ENCODE measurements around the gene ZNF280C.

DNA sequence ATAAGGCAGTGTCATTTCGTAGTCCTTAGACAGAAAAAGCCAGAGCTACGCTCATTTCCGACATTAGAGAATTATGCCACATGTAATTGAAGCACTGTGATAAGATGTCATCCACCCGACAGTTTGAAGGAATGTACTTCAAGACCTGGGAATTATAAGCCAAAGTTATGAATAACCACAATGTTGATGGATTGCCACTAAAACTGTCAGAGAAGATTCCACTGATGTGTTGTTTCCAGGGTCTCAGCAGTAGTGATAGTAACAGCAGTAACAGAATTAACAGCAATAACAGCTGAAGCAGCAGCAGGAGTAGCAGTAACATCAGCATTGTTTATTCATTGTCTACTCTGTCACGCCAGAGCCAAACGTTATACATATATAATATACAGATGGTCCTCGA lies 72.2 kb downstream of the ZNF280C start:
- TF ChIP-seq PKNOX1 (IDR thresholded peaks at IDR 0.05) (no peak; the same call in none of the 2 replicates), BHLHE40 (IDR thresholded peaks at IDR 0.05; ENCODE audit: borderline replicate concordance) (no peak), FOXM1 (IDR thresholded peaks at IDR 0.05; ENCODE audit: borderline replicate concordance) (no peak), SUZ12 (IDR thresholded peaks at IDR 0.05) (no peak), SP1 (IDR thresholded peaks at IDR 0.05) (no peak), TARDBP (IDR thresholded peaks at IDR 0.05) (no peak), ARNT (IDR thresholded peaks at IDR 0.05) (no peak)
